K562 (cell line): ENCODE measurements around the gene WDR17. TPM values are rescaled to one million over a fixed set of nuclear protein-coding genes. Genes with fewer than 3 reads are reported as not detected.

Experiments
- ATAC-seq: fragments of 200-7000 bp; cut with Tn5 transposase; 3 replicates; pipeline ENCODE4 v1.9.1; 2020; ENCODE audit warnings: moderate library complexity
- BruUV-seq: library from RNA; stranded (reverse); fragments of 400-500 nt; replicated peaks from 2 replicates; lab custom pipeline; 2021; lab: Mats Ljungman, UMichigan
- CTCF ChIA-PET: fragments of 300-600 bp; formaldehyde crosslinking; extraction: SDS; loops from one replicate; lab custom pipeline; 2021; ENCODE audit warnings: low intra/inter-chr PET ratio; lab: Yijun Ruan, JAX
- POLR2A ChIA-PET: fragments of 300-600, 350-650 bp; sonication (Branson Sonifier 250); formaldehyde crosslinking; extraction: SDS; loops from one replicate; lab custom pipeline; 2021; ENCODE audit warnings: antibody characterized with exemption, inconsistent platforms; lab: Yijun Ruan, JAX
- DNase-seq, 4 experiments: peaks; one replicate each; pipeline versions ENCODE4 v3.0.0 to v3.0.0-alpha.2; 2011 to 2018; ENCODE audit warnings: low spot score in 3 of 4, mixed read lengths in 3 of 4; ENCODE audit errors: extremely low read depth in 1 of 4
- FAIRE-seq: peaks from 2 replicates; lab custom pipeline; 2011; peaks lifted over from hg19 to GRCh38; lab: Jason Lieb, UNC
- H2AFZ ChIP-seq: 2 replicates; pipeline ENCODE4 v1.6.0; 2011; ENCODE audit warnings: low read depth, low read length, control low read depth, inconsistent platforms
- H3K27ac ChIP-seq: fragments of 200-600 bp; 3 replicates; pipeline ENCODE4 v1.8.0; 2011; ENCODE audit warnings: low read depth, mild to moderate bottlenecking, control low read depth, inconsistent platforms, low read length, moderate library complexity, mixed read lengths; ENCODE audit errors: extremely low read depth
- H3K27me3 ChIP-seq, 2 experiments: fragments of 300-600 bp in 1 of 2; 2 replicates in 1 of 2; 3 replicates in 1 of 2; pipeline versions ENCODE4 v1.6.0 to v1.8.0; 2011; ENCODE audit warnings: inconsistent platforms in 2 of 2, low read length in 2 of 2, mild to moderate bottlenecking in 1 of 2, mixed read lengths in 1 of 2, moderate library complexity in 1 of 2; ENCODE audit not compliant: control insufficient read depth in 2 of 2, insufficient read depth in 2 of 2
- H3K36me3 ChIP-seq: fragments of 300-600 bp; 3 replicates; pipeline ENCODE4 v1.8.0; 2011; ENCODE audit warnings: mild to moderate bottlenecking, low read length, inconsistent platforms; ENCODE audit not compliant: control insufficient read depth, insufficient read depth
- H3K4me1 ChIP-seq, 2 experiments: fragments of 200-600 bp in 1 of 2; replicated peaks in 1 of 2; 2 replicates in 1 of 2; 3 replicates in 1 of 2; pipeline versions ENCODE4 v1.5.1 to v1.8.0; 2011; ENCODE audit warnings: inconsistent platforms in 2 of 2, low read length in 2 of 2, mild to moderate bottlenecking in 1 of 2, mixed read lengths in 1 of 2, moderate library complexity in 1 of 2; ENCODE audit not compliant: control insufficient read depth in 2 of 2, insufficient read depth in 2 of 2
- H3K4me2 ChIP-seq: 2 replicates; pipeline ENCODE4 v1.6.1; 2011; ENCODE audit warnings: low read length, control low read depth, inconsistent platforms, mixed read lengths; ENCODE audit not compliant: insufficient read depth
- H3K4me3 ChIP-seq: fragments of 200-600 bp; sonication (generic), shearing (Covaris generic); 2 replicates; pipeline ENCODE4 v1.5.1; 2016; ENCODE audit warnings: control low read depth, inconsistent platforms
- H3K79me2 ChIP-seq: fragments of 200-600 bp; 3 replicates; pipeline ENCODE4 v1.8.0; 2011; ENCODE audit warnings: low read length, inconsistent platforms; ENCODE audit not compliant: control insufficient read depth, insufficient read depth
- H3K9ac ChIP-seq, 2 experiments: 2 replicates each; pipeline versions ENCODE4 v1.6.0 to v1.6.1; 2011; ENCODE audit warnings: low read depth in 2 of 2, low read length in 2 of 2, control low read depth in 1 of 2, inconsistent platforms in 1 of 2, mild to moderate bottlenecking in 1 of 2, mixed read lengths in 1 of 2; ENCODE audit not compliant: insufficient read depth in 1 of 2
- H3K9me1 ChIP-seq: one replicate; pipeline ENCODE4 v1.6.0; 2011; ENCODE audit warnings: inconsistent platforms, mild to moderate bottlenecking, low read length, moderate library complexity; ENCODE audit not compliant: control insufficient read depth, insufficient read depth
- H3K9me3 ChIP-seq: replicated peaks from 2 replicates; pipeline ENCODE4 v1.5.1; 2011; ENCODE audit warnings: low read depth, low read length, inconsistent platforms; ENCODE audit not compliant: control insufficient read depth, insufficient read depth
- H4K20me1 ChIP-seq: replicated peaks from 2 replicates; pipeline ENCODE4 v1.6.1; 2011; ENCODE audit warnings: low read length, inconsistent platforms, mixed read lengths; ENCODE audit not compliant: control insufficient read depth, insufficient read depth
- BRCA1 ChIP-seq, 2 experiments: fragments of 450-650 bp in 1 of 2; sonication (generic) in 1 of 2; formaldehyde crosslinking in 1 of 2; IDR thresholded peaks; 2 replicates each; pipeline versions ENCODE4 v1.5.0 to v1.6.1; 2017 to 2020; ENCODE audit warnings: mild to moderate bottlenecking in 1 of 2, missing genetic modification reagents in 1 of 2
- FOXK1 ChIP-seq: sonication (generic); formaldehyde crosslinking; IDR thresholded peaks from 2 replicates; pipeline ENCODE4 v1.8.0; 2022; ENCODE audit warnings: missing genetic modification reagents, mild to moderate bottlenecking, borderline replicate concordance
- GABPB2 ChIP-seq: fragments of 250-450 bp; sonication (Bioruptor Pico); conservative IDR thresholded peaks from 2 replicates; pipeline ENCODE4 v1.5.1; 2021; ENCODE audit warnings: mild to moderate bottlenecking
- HEY1 ChIP-seq: fragments of 250-450 bp; sonication (Bioruptor Pico); IDR thresholded peaks from 2 replicates; pipeline ENCODE4 v1.5.0; 2020; ENCODE audit warnings: mild to moderate bottlenecking, moderate library complexity, borderline replicate concordance
- JUND ChIP-seq, 2 experiments: IDR thresholded peaks; 2 replicates in 1 of 2; 3 replicates in 1 of 2; pipeline ENCODE4 v1.6.1; 2011; ENCODE audit warnings: borderline replicate concordance in 2 of 2, low read depth in 2 of 2, low read length in 2 of 2, improper control_type of control experiment in 1 of 2, missing biosample characterization in 1 of 2, missing genetic modification characterization in 1 of 2, missing genetic modification reagents in 1 of 2
- KAT2B ChIP-seq: IDR thresholded peaks from one replicate; pipeline ENCODE4 v1.6.1; 2012; ENCODE audit warnings: low read depth, mild to moderate bottlenecking, control low read depth, inconsistent platforms, low read length, moderate library complexity
- RB1 ChIP-seq: fragments of 450-650 bp; IDR thresholded peaks from 2 replicates; pipeline ENCODE4 v1.6.1; 2017; ENCODE audit warnings: low read depth, mild to moderate bottlenecking
- SNAPC5 ChIP-seq: fragments of 250-450 bp; sonication (Bioruptor Pico); IDR thresholded peaks from 2 replicates; pipeline ENCODE4 v1.8.0; 2021; ENCODE audit warnings: moderate library complexity, mild to moderate bottlenecking, inconsistent platforms
- ZBTB26 ChIP-seq: fragments of 450-650 bp; formaldehyde crosslinking; IDR thresholded peaks from 2 replicates; pipeline ENCODE4 v1.4.0; 2022; ENCODE audit warnings: missing genetic modification characterization
- ZKSCAN1 ChIP-seq: fragments of 150-350 bp; IDR thresholded peaks from 2 replicates; pipeline ENCODE4 v1.6.1; 2016; ENCODE audit warnings: low read depth, low read length
- ZNF384 ChIP-seq: IDR thresholded peaks from 2 replicates; pipeline ENCODE4 v1.6.1; 2012; ENCODE audit warnings: low read depth, low read length, improper control_type of control experiment
- ZNF785 ChIP-seq: fragments of 250-450 bp; sonication (Bioruptor Pico); IDR thresholded peaks from 2 replicates; pipeline ENCODE4 v1.4.0; 2020; ENCODE audit warnings: mild to moderate bottlenecking
- WGBS: fragments of 100-300 bp; shearing (Covaris generic); methylation state at CpG from one replicate; pipeline ENCODE4 v1.1.6; 2016; ENCODE audit warnings: low coverage, mixed read lengths; ENCODE audit not compliant: insufficient coverage; ENCODE audit errors: missing lambda C conversion rate; 5-methylcytosine and 5-hydroxymethylcytosine counted together
- in situ Hi-C: fragments of 300-500 bp; cut with MboI; formaldehyde crosslinking; loops from 4 replicates; pipeline ENCODE4 v1.15.0; 2018; ENCODE audit warnings: inconsistent platforms, mixed read lengths
- intact Hi-C: fragments of 100-400 bp; cut with micrococcal nuclease; formaldehyde crosslinking; loops from 2 replicates; pipeline ENCODE4 v1.14.2; 2022
- polyA plus RNA-seq, 8 experiments: library from polyadenylated mRNA; depleted of rRNA in 4 of 8; stranded (reverse) in 5 of 8; unstranded in 3 of 8; fragments of >200 nt; fragmentation: Nextera tagmentation in 2 of 8; fragmentation: Illumina TruSeq in 1 of 8; extraction: Ambion mirVana in 2 of 8; extraction: Trizol in 1 of 8; gene quantifications; 2 replicates each; pipeline versions ENCODE4 v1.2.1 to v1.2.3, GENCODE V29; 2011 to 2014; ENCODE audit warnings: inconsistent platforms in 1 of 8, missing spikeins in 1 of 8
- total RNA-seq, 7 experiments: library from RNA; depleted of rRNA in 6 of 7; stranded (reverse); fragments of >200 nt in 6 of 7; fragmentation: Illumina TruSeq in 2 of 7; extraction: Trizol in 2 of 7; gene quantifications; 2 replicates each; pipeline versions ENCODE4 v1.2.1 to v1.2.3, GENCODE V29; 2011 to 2021; ENCODE audit warnings: low replicate concordance in 1 of 7

WDR17 gene
- total and polyA plus RNA-seq, 9 of the 15 experiments (the other 6 are each of a cell fraction or from before 2014, with no cell fraction given): 0.04 to 0.07 TPM; not detected in 7

DNA sequence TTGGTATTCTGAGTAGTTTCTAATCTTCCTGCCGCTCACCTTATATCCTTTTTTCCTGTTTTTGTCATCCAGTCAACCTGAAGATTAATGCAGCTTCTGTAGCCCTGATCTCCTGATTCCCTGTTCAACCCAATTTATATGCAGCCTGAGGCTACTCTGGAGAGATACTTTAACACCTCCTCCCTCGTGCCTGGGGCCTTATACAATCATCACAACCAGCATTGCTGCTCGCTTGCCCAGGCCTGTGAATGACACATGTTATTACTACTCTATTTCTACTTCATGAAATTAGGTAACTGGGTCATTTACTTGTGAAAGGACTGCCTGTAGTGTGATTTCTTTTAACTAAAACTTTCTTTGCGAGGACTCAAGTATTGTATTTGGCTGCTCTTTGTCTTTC is 33.7 kb upstream of the WDR17 start:
- no peaks in the 10 kb centered on the region for H3K27me3 ChIP-seq
- H3K4me2 ChIP-seq: no peak overlapping the region
- H3K9me3 ChIP-seq: no peaks in the 10 kb centered on the region; the same call in 1 of the 2 replicates
- no peak overlapping the region for H3K27ac ChIP-seq
- in situ Hi-C loops: no loop called here
- no peak overlapping the region for H2AFZ ChIP-seq
- TF ChIP-seq FOXK1 (CRISPR knock-in tag) (no peak), BRCA1 (IDR thresholded peaks at IDR 0.05) (no peak), BRCA1 (CRISPR knock-in tag; IDR thresholded peaks at IDR 0.05) (no peak), ZNF785 (CRISPR knock-in tag) (no peak), ZBTB26 (CRISPR knock-in tag) (no peak), RB1 (no peak), KAT2B (no peak), GABPB2 (no peak), SNAPC5 (no peak), JUND (IDR thresholded peaks at IDR 0.05; ENCODE audit: borderline replicate concordance, low read depth, low read length) (no peak), JUND (tag; IDR thresholded peaks at IDR 0.05; ENCODE audit: borderline replicate concordance, low read depth, low read length) (no peak), ZNF384 (no peak), HEY1 (CRISPR knock-in tag) (no peak), ZKSCAN1 (no peak)
- H3K36me3 ChIP-seq: no peaks in the 10 kb centered on the region
- no peak for FAIRE-seq
- H4K20me1 ChIP-seq: no peaks in the 10 kb centered on the region
- no TSS peak for BruUV-seq
- ATAC-seq: no peak
- H3K9ac ChIP-seq: no peak overlapping the region
- WGBS: 3% methylated on average over 4 of the region's 4 CpGs
- no peaks in the 10 kb centered on the region for H3K9me1 ChIP-seq
- no peak overlapping the region for H3K4me3 ChIP-seq
- CTCF ChIA-PET: no interaction called here
- no peaks in the 10 kb centered on the region for H3K79me2 ChIP-seq
- no peak for DNase-seq
- POLR2A ChIA-PET: no interaction called here
- intact Hi-C loops: loop anchor here (10.0 kb wide), 1 partner anchor 313 kb away; no protein-coding TSS in a partner anchor
- H3K4me1 ChIP-seq: no peaks in the 10 kb centered on the region
